Midbrain (tissue), 1 donor: Measurements from ENCODE around the gene CDH23.

Experiments
- DNase-seq: peaks from one replicate; lab custom pipeline; 2025; lab: John Stamatoyannopoulos, UW

Gene CDH23

GRCh38 chr10:71370031-71370430 lies 26.7 kb upstream of the CDH23 start:
- DNase-seq, result no peak

DNA sequence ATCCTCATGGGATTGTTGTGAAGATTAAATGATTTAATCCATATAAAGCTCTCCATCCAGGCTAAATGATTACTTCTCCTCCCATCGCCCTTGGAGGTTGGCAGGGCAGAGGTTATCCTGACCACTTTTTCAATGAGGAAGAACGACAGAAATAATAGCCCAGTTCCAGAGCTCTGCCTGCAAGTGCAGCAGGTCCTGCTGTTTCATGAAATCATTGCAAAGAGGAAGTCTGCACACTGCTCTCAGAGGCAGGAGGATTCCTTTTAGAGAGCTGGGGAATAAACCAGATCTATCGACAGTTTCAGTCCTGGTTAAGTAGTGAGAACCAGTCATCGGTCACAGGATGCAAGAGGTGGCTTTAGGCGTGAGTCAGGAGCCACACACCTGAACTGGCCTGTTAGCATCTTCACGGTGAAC lies 25.0 kb upstream of the CDH23 start:
- peak; percentile 15 for DNase-seq

DNA sequence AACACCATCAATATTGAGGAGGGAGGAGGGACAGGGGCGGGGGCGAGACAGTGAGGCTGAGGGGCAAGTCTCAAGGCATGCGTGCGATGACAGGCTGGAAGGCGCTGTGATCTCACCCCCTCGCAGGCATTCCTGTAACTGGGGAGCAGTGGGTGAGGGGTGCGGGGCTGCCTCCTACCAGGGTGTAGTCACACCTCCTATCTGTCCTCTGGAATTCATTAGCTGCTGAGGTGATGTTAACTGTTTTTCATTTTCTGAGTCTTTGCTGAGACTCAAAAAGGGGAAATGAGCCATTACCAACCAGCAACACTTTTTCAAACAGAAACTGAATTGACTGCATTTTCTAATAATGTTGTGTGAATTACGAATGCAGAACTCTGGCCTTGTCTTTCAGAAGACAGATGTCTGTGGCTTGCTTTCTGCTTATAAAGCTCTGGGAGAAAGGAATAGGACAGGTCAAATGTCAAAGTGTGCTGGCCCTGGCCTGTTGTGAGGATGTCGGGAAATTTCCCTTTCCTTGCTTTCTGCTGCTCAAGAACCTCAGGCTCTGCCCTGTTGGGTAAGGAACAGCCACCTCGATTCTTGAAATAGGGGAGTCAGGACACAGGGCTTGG lies 23.7 kb upstream of the CDH23 start:
- DNase-seq, result no peak

DNA sequence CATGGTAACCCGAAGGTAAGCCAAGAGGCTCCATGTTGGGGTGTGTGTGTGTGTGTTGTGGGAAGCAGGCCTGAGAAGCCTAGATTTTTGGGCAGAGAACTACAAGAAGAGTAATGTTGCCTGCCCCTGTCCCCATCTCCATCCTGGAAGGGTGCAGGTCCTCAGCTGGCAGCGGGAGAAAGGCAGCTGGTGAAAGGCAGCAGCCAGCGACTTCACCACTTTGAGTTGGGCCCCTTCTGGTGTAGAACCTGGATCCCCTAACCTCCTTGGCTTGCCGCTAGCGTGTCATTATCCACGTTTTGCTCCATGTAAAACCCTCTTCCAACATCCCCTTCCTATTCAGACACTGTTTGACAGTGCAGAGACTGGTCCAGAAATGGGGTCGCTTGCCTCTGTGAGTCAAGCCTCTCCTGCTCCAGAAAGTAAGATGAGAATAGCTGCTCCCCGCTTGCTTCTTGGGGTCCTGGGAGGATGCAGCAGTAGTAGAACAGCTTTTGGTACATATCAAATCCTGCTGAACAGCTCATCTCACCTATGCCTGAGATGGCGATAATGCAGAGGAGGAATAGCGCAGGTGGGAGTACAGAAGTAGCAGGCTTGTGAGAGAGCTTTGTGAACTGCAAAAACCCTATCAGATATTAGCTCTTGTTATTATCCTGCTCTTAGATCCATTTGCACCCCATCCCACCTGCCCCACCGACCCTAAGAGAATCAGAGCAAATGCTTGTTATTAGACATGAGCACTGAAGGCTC lies 22.1 kb upstream of the CDH23 start:
- DNase-seq, result no peak

DNA sequence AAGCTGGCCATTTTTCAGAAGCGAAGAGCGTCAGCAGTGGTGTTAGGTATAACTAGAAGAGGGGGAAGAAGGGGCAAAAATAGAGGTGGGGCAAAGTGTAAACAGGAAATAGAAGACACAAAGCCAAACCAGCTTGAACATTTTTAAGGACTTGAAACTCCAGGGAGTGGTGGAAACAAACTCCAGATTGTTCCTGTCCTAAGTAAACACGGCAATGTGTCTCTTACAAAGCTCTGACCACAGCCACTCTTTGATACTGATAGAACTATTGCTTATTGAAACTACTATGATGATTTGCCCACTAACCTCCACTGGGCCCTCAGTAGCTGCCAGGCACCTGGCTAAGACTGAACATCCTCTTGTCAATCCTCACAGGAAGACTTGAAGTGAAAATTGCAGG lies 20.8 kb upstream of the CDH23 start:
- no peak for DNase-seq

- peak; percentile 12 for DNase-seq
Measured at GRCh38 chr10:71378336-71379117, 18.2 kb upstream of the CDH23 start.

- peak; percentile 25 for DNase-seq
Measured at GRCh38 chr10:71379118-71379766, 17.5 kb upstream of the CDH23 start.

- no peak for DNase-seq
Measured at GRCh38 chr10:71380841-71381240, 15.9 kb upstream of the CDH23 start.

- no peak for DNase-seq
Measured at GRCh38 chr10:71381611-71382010, 15.1 kb upstream of the CDH23 start.

GRCh38 chr10:71382028-71382427 lies 14.7 kb upstream of the CDH23 start:
- DNase-seq, result no peak

DNA sequence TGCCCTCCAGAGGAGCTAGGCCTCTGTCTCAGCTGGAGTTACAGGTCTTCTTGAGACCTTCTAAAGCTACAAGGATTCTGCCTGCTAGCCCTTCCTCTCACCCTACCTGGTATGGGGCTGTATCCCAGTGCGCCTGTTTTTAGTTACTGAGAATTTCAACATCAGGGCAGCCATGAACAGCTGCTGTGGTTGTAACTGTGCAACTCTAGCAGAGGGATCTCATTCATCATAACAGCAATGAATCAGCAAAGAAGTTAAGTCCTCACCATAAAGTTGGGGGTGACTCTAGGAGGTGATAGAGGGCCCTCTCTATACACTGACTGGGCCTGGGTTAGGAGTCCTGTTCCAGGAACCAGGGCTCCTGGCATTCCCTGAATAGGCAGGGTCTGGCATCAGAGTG lies 14.0 kb upstream of the CDH23 start:
- DNase-seq, result no peak

DNA sequence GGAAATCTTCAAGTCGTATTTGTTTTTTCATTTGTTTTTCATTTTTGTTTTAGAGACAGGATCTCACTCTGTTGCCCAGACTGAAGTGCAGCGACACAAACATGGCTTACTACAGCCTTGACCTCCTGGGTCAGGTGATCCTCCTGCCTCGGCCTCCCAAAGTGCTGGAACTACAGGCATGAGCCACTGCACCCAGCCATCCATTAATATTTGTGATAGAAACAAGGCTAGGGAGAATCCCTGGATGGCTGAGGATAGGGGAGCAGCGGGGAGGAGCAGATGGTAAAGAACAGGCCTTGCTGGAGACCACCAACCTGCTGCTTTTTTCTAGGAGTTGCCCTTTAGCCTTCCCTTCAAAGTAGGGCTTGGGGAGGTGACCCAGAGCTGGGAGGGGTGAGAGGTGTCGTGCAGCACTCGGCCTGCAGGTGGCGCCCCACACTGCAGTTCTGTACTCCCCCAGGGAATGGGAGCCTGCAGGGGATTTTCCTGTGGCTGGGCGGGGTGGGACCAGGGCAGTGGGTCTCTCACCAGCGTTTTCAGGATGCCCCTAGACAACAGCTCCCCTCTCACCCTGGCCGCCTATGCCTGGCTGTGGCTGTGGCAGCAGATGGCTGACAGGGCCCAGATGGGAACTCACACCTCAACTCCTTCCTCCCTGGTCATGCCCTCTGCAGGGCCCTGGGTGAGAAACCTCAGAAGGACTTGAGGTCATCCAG lies 12.6 kb upstream of the CDH23 start:
- peak; percentile 74 for DNase-seq

- DNase-seq, result no peak
Measured at GRCh38 chr10:71388171-71388570, 8.5 kb upstream of the CDH23 start.

DNA sequence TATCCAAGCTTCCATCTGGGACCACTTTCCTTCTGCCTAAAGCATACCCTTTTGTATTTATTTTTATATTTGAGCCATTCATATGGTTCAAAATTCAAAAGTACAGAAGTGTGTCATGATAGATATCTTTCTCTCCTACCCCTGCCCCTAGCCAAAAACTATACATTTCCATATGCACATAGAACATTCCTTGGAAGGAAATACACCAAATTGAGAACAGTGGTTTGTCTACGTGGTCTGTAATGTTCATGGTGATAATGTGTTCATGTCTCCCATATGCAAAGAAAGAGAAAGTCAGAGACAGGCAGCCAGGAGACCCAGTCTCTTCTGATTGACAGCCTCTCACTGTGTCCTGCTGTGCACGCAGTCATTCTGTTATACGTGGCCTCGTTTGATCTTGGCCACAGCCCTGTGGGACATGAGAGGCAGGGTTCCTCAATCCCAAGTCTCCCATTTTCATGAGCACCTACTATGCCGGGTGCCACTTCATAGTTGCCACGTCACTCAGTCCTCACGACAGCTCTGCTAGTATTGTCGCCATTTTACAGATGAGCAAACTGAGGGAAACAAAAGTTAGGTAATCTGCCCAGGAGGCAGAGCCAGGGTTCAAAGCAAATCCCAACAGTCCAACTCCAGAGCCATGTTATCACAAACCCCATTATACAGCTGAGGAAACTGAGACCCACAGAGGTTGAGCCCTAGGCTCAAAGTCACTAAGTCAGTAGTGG lies 8.0 kb upstream of the CDH23 start:
- no peak for DNase-seq

GRCh38 chr10:71389768-71390460 lies 6.8 kb upstream of the CDH23 start:
- DNase-seq, result no peak

DNA sequence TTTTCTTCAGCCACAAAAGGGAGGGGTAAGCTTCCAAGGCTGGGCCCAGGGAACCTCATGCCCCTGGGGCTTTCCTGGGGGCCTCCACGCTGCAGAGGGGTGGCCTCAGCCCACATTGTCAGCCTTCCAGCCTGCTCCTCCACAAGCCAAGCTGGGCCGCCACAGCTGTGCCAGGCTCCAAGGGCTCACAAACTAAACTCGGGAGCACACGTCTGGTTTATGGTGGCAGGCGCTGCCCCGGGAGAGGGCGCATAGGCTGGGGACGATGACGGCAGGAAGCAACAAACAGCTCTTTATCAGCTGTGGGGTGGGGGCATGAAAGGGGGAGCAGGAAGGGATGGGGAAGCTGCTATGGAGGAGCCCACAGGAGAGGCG lies 6.3 kb upstream of the CDH23 start:
- DNase-seq, result peak; percentile 46

DNA sequence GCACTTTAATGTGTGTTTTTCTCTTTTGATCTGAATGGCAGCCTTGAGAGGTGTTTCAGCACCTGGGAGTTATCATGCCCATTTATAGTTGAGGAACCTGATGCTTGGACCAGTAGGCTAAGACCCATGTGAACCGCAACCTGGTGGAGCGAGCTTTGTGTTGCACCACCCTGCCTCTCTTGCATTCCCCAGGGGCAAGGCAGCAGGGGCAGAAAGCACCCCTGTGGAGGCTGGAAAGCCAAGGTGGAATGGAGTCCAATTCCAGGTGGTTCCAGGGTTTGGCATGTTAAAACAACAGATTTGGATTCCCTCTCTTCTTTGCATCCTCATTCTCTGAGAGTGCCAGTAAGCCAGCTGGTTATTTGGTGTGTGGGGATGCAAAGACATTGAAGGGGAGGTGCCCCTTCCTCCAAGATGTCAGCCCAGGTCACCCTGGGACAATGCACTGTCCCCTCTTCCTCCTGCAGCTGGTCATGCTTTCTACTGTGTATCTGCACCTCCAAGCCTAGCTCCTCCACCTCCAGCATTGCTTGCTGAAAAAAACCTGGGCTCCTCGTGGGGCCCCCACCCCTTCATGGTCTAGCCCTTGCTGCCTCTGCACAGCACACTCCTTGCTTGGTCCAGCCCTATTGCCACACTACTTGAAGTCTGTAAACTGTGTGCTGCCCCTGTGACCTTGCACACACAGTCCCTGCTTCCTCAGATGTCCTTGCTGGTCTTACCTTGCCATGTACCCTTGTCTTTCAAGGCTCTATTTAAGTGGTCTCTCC lies 5.6 kb upstream of the CDH23 start:
- no peak for DNase-seq

DNA sequence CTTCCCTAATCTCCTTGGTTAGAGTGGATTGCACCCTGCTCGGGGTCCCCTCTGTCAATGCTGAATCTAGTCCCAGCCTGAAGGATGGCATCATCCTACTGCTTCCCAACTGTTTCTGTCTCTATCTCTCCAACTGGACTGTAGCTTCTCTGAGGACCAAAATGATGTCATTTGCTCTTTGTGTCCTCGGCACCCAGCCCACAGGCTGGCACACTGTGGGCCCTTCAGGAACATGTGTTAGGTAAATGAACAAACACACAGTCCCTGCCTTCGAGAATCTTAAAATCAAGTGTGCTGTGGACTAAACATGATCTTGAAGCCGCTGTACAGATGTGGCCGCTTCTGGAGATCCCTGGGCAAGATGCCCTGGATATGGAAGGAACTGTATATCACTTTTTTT lies 5.0 kb upstream of the CDH23 start:
- DNase-seq, result no peak

DNA sequence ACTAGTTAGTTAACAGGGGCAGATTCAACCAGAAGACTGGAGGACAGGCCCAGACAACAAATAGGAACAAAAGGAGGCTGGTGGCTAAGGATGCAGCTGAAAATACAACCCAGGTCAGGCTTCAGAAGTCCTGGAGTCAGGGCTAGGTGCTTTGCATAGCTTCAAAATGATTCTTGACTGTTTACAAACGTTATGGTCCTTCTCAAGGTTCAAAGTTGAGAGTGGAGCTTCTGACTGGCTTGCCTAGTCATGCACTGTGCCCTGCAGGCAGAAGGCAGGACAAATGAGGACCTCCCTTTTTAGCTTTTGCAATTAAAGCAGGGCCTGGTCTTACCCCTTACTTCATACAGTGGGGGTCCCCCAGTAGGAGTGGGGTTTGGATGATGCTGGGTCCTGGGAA lies 4.4 kb upstream of the CDH23 start:
- no peak for DNase-seq
